A549 (cell line): ENCODE measurements around the gene NR3C2. TPM values are rescaled to one million over a fixed set of nuclear protein-coding genes. Genes with fewer than 3 reads are reported as not detected.

Experiments
- ATAC-seq, 2 experiments: fragments of 200-7000 bp in 1 of 2; fragments of >200 bp in 1 of 2; cut with Nextera tagmentation in 1 of 2; cut with Tn5 transposase in 1 of 2; 3 replicates each; pipeline versions ENCODE4 v1.8.0 to v1.9.1; 2018 to 2020; ENCODE audit warnings: mild to moderate bottlenecking in 1 of 2, moderate library complexity in 1 of 2
- CTCF ChIA-PET: fragments of 300-600 bp; sonication (Branson Sonifier 250); formaldehyde crosslinking; extraction: SDS; loops from one replicate; lab custom pipeline; 2021; ENCODE audit warnings: antibody characterized with exemption, inconsistent platforms; lab: Yijun Ruan, JAX
- POLR2A ChIA-PET: fragments of 350-600 bp; formaldehyde crosslinking; extraction: SDS; loops from one replicate; lab custom pipeline; 2021; ENCODE audit warnings: antibody characterized with exemption, inconsistent platforms; lab: Yijun Ruan, JAX
- DNase-seq, 2 experiments: peaks; one replicate each; pipeline versions ENCODE4 v3.0.0 to v3.0.0-alpha.2; 2011 to 2016; ENCODE audit warnings: low read depth in 1 of 2, low spot score in 1 of 2
- FAIRE-seq: peaks from 2 replicates; lab custom pipeline; 2011; peaks lifted over from hg19 to GRCh38; lab: Jason Lieb, UNC
- H3K27ac ChIP-seq, 2 experiments: fragments of >200 bp; sonication (Bioruptor Twin); formaldehyde crosslinking; 3 replicates each; pipeline ENCODE4 v1.5.1; 2016 to 2017
- H3K4me1 ChIP-seq: fragments of >200 bp; sonication (Bioruptor Twin); formaldehyde crosslinking; 3 replicates; pipeline ENCODE4 v1.6.1; 2016
- H3K4me2 ChIP-seq: fragments of >200 bp; sonication (Bioruptor Twin); formaldehyde crosslinking; 3 replicates; pipeline ENCODE4 v1.6.1; 2016
- H3K4me3 ChIP-seq: fragments of >200 bp; sonication (Bioruptor Twin); formaldehyde crosslinking; 3 replicates; pipeline ENCODE4 v1.5.1; 2016
- H3K9me3 ChIP-seq: fragments of >200 bp; sonication (Bioruptor Twin); formaldehyde crosslinking; 3 replicates; pipeline ENCODE4 v1.6.1; 2016
- ATOH8 ChIP-seq: fragments of 250-450 bp; sonication (Bioruptor Pico); IDR thresholded peaks from 2 replicates; pipeline ENCODE4 v1.5.0; 2020; ENCODE audit warnings: low read depth, mild to moderate bottlenecking, moderate library complexity
- CHD4 ChIP-seq: fragments of 200-600 bp; sonication (generic); IDR thresholded peaks from 2 replicates; pipeline ENCODE4 v1.6.1; 2016; ENCODE audit warnings: antibody characterized with exemption, mild to moderate bottlenecking, borderline replicate concordance
- EHMT2 ChIP-seq: fragments of 200-600 bp; sonication (generic); IDR thresholded peaks from 2 replicates; pipeline ENCODE4 v1.6.1; 2016; ENCODE audit warnings: antibody characterized with exemption, low read depth, mild to moderate bottlenecking, moderate library complexity
- ELK1 ChIP-seq: fragments of 150-350 bp; IDR thresholded peaks from 2 replicates; pipeline ENCODE4 v1.6.1; 2014; ENCODE audit warnings: low read depth, mild to moderate bottlenecking, low read length
- FOSB ChIP-seq: fragments of 250-450 bp; sonication (Bioruptor Pico); IDR thresholded peaks from 2 replicates; pipeline ENCODE4 v1.5.0; 2020; ENCODE audit warnings: mild to moderate bottlenecking, moderate library complexity
- FOSL2 ChIP-seq, 2 experiments: fragments of 450-650 bp in 1 of 2; fragments of >200 bp in 1 of 2; sonication (Bioruptor Twin) in 1 of 2; formaldehyde crosslinking; IDR thresholded peaks; 2 replicates each; pipeline versions ENCODE4 v1.5.0 to v1.6.1; 2016 to 2020; ENCODE audit warnings: mild to moderate bottlenecking in 1 of 2, moderate library complexity in 1 of 2
- HOXB13 ChIP-seq: fragments of 250-450 bp; sonication (Bioruptor Pico); IDR thresholded peaks from 2 replicates; pipeline ENCODE4 v1.5.0; 2020; ENCODE audit warnings: low read depth, mild to moderate bottlenecking, moderate library complexity
- KDM5A ChIP-seq: fragments of 200-600 bp; sonication (generic); IDR thresholded peaks from 2 replicates; pipeline ENCODE4 v1.6.1; 2016; ENCODE audit warnings: antibody characterized with exemption, mild to moderate bottlenecking
- MYC ChIP-seq: IDR thresholded peaks from 2 replicates; pipeline ENCODE4 v1.6.1; 2012; ENCODE audit warnings: mild to moderate bottlenecking, inconsistent platforms, low read length, improper control_type of control experiment, borderline replicate concordance
- NFE2L2 ChIP-seq: fragments of 150-350 bp; conservative IDR thresholded peaks from 2 replicates; pipeline ENCODE4 v1.6.1; 2014; ENCODE audit warnings: low read length
- NPAS2 ChIP-seq: fragments of 250-450 bp; sonication (Bioruptor Pico); IDR thresholded peaks from 2 replicates; pipeline ENCODE4 v1.8.0; 2022; ENCODE audit warnings: mild to moderate bottlenecking, moderate library complexity, borderline replicate concordance
- PHF8 ChIP-seq: fragments of 200-600 bp; sonication (generic); IDR thresholded peaks from 2 replicates; pipeline ENCODE4 v1.6.1; 2016; ENCODE audit warnings: low read depth, mild to moderate bottlenecking, antibody characterized with exemption, moderate library complexity, borderline replicate concordance
- POLR2AphosphoS2 ChIP-seq: conservative IDR thresholded peaks from 2 replicates; pipeline ENCODE4 v1.6.1; 2012; ENCODE audit warnings: low read length, improper control_type of control experiment, inconsistent platforms
- RARB ChIP-seq: fragments of 250-450 bp; sonication (Bioruptor Pico); IDR thresholded peaks from 2 replicates; pipeline ENCODE4 v1.8.0; 2021; ENCODE audit warnings: mild to moderate bottlenecking, moderate library complexity
- RFX5 ChIP-seq: fragments of 450-650 bp; IDR thresholded peaks from 2 replicates; pipeline ENCODE4 v1.7.1; 2014; ENCODE audit warnings: antibody characterized with exemption, mild to moderate bottlenecking, moderate library complexity
- SREBF2 ChIP-seq: fragments of 450-650 bp; IDR thresholded peaks from 2 replicates; pipeline ENCODE4 v1.6.1; 2014; ENCODE audit warnings: mild to moderate bottlenecking, moderate library complexity
- USF2 ChIP-seq: fragments of 450-650 bp; IDR thresholded peaks from 2 replicates; pipeline ENCODE4 v1.6.1; 2014; ENCODE audit warnings: antibody characterized with exemption
- WGBS: methylation state at CpG from one replicate; pipeline ENCODE4 v1.1.6; 2017; ENCODE audit errors: missing lambda C conversion rate; 5-methylcytosine and 5-hydroxymethylcytosine counted together
- polyA plus RNA-seq, 4 experiments: library from polyadenylated mRNA; depleted of rRNA in 3 of 4; stranded (reverse); fragments of >200 nt; fragmentation: RNase III in 1 of 4; extraction: RNeasy Plus Mini Kit Qiagen cat#74134 plus additional on column Dnase treatment in 1 of 4; gene quantifications; 2 replicates in 3 of 4; 3 replicates in 1 of 4; pipeline ENCODE4 v1.2.3, GENCODE V29; 2011 to 2017
- TF ChIP-seq, protein P1 (sequence below): IDR thresholded peaks from 2 replicates; pipeline ENCODE4 v1.6.1; 2012
- TF ChIP-seq, protein P2 (sequence below): IDR thresholded peaks from 2 replicates; pipeline ENCODE4 v1.6.1; 2012; ENCODE audit warnings: low read depth, borderline replicate concordance

The NR3C2 gene
- polyA plus RNA-seq, 2 of the 4 experiments (the other 2 are of a cell fraction): 0.01 to 0.03 TPM

- TF ChIP-seq EHMT2 (no peak), RARB (CRISPR knock-in tag) (no peak), POLR2AphosphoS2 (no peak), ATOH8 (CRISPR knock-in tag) (no peak), RFX5 (no peak), NPAS2 (CRISPR knock-in tag) (no peak)
- TF ChIP-seq, all 56 proteins: peak for 0
- no peaks in the 10 kb centered on the region for H3K4me1 ChIP-seq
- FAIRE-seq: no peak
- no peak overlapping the region for H3K4me2 ChIP-seq
- no peak for DNase-seq
- H3K4me3 ChIP-seq: no peak overlapping the region
- WGBS: 26% methylated on average over 4 of the region's 5 CpGs
- POLR2A ChIA-PET: no interaction called here
- H3K27ac ChIP-seq: no peak overlapping the region
- no peak for ATAC-seq
- CTCF ChIA-PET: no interaction called here
- no peaks in the 10 kb centered on the region for H3K9me3 ChIP-seq
Measured at GRCh38 chr4:148239494-148239985, 202.7 kb downstream of the NR3C2 start.

DNA sequence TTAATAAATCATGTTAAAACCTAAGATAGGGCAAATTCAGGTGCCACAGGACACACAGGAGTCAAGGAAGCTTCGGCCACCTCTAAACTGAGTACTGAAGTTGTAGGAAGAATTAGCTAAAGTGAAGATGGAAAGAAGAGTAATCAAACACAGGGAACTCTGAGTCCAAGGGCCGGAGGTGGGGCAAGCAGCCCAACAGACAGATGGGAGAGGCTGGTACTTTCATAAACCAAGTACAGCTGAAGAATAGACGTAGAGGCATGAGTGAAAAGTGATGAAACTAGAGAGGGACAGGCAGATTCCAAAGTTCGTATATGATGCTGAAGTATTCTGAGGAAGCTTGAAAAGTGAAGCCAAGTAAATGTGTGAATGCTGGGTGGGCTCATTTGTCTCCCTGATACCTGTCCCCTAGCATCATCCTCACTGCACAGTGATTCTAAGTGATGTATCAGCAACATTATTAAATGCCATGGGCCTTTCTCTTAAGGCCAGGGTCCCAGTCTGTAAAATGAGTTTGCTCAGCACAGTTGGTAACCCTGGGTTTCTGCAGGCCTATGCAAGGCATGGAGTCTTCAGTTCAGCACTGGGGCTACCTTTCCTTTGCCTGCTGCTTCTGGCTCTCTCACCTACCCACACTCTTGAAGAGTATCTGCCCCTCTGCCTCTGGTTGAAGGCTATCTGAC is 203.3 kb downstream of the NR3C2 start:
- H3K4me3 ChIP-seq: no peak overlapping the region
- FAIRE-seq (no peak), DNase-seq (no peak), ATAC-seq (no peak)
- ChIA-PET POLR2A (no interaction called here), CTCF (no interaction called here)
- no peak for TF ChIP-seq SREBF2
- no peak overlapping the region for H3K4me2 ChIP-seq
- no peak overlapping the region for H3K27ac ChIP-seq
- no peaks in the 10 kb centered on the region for H3K9me3 ChIP-seq
- no peaks in the 10 kb centered on the region for H3K4me1 ChIP-seq
- WGBS: 29% methylated on average over 4 of the region's 4 CpGs

DNA sequence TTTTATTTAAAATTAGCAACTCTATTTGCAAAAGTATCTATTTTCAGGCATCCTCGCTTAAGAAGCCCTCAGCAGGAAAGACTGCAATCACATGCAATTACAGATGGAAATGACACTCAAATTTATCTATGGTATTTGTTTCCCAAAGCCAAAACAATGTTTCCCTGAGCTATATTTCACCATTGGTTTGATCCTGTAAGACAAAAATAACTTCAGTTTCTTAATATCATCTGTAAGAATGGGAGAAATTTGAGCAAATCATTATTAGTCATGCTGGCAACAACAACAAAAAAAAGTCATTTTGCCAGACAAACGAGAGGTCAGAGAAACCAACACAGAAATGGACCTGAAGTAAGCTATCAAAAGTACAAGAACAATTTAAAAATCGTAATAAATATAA is 204.1 kb downstream of the NR3C2 start:
- FAIRE-seq (no peak), DNase-seq (no peak)
- POLR2A ChIA-PET: no interaction called here

More for the DNA sequence above, 204.1 kb downstream of the NR3C2 start:
- TF ChIP-seq CHD4 (no peak), HOXB13 (CRISPR knock-in tag) (no peak), USF2 (no peak), NFE2L2 (no peak), PHF8 (no peak), ELK1 (no peak), FOSL2 (IDR thresholded peaks at IDR 0.05) (no peak), FOSL2 (CRISPR knock-in tag; IDR thresholded peaks at IDR 0.05) (no peak), MYC (no peak), FOSB (CRISPR knock-in tag) (no peak), KDM5A (no peak)
- TF ChIP-seq, protein P1, sequence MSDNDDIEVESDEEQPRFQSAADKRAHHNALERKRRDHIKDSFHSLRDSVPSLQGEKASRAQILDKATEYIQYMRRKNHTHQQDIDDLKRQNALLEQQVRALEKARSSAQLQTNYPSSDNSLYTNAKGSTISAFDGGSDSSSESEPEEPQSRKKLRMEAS: no peak
- TF ChIP-seq, protein P2, sequence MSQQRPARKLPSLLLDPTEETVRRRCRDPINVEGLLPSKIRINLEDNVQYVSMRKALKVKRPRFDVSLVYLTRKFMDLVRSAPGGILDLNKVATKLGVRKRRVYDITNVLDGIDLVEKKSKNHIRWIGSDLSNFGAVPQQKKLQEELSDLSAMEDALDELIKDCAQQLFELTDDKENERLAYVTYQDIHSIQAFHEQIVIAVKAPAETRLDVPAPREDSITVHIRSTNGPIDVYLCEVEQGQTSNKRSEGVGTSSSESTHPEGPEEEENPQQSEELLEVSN: no peak
- Histone ChIP-seq H3K27ac (no peak overlapping the region), H3K4me2 (no peak overlapping the region), H3K4me1 (no peaks in the 10 kb centered on the region), H3K9me3 (no peaks in the 10 kb centered on the region), H3K4me3 (no peak overlapping the region)
- CTCF ChIA-PET: no interaction called here
- ATAC-seq: no peak
- 2% methylated on average over 3 of the region's 3 CpGs for WGBS
